Inferior parietal cortex (tissue), 1 donor: Measurements from ENCODE around the gene RANBP17.
"Not testable (repeated sequence)": the region's sequence is repeated elsewhere in the genome, so short reads cannot be mapped to it uniquely, and the experiment has no call there.

ENCODE experiments used
- DNase-seq: peaks from one replicate; pipeline ENCODE4 v3.0.0-alpha.2; 2016; ENCODE audit errors: extremely low spot score

The RANBP17 gene

DNA sequence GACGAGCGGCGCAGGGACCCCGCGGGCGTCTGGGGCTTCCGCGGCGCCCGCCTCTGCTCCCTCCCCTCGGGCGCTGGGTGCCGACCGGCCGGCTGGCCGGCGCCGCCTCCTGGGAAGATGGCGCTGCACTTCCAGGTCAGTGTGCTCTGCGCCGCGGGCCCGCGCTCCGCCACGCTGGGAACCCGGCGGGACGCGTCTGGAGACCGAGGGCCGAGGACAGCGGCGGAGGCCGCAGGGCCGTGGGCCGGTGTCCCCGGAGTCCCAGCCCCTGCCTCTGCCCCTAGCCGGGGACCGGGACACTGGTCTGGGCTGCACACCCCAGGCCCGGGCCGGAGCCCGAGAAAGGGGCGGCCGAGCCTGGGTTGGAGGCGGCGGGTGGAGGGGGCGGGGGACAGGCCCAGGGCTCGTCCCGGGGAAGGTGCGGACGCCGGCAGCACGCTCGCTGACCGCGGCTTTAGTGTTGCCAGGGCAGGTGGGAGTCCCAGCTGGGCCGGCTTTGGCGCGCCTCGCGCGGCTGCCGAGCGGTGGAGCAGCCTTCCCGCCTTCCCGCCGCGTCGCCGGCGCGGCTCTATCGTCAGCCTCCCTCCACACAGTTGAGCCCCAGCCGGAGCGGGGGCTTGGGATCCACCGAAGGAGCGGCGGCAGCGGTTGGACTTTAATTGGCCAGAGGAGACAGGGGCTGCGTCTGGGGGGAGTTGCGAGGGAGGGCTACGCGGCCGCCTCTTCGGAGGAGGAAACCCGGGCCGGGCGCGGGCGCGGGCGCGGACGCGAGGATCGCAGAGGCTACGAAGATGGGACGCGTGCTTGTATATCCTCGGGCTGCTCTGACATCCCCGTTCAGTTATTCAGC lies at the start of gene RANBP17:
Gene RANBP17 (plus strand): TSS at position 102 of the 850 bp plus-strand sequence.
- no peak for DNase-seq

DNA sequence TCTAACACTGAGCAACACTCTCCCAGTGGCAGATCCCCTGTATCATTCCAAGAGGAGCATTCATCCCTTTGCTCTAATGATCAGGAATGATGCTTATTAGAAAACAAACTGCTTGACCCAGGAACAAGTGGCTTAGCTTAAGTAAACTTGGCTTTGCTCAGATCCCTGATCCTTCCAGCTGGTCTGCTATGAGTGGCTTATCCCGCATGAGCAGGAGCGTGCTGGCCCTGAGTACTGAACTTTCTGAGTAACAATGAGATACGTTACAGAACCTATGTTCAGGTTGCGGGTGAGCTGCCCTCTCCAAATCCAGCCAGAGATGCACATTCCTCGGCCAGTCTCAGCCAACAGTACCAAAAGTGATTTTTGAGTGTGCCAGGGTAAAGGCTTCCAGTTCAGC lies 48.6 kb upstream of the RANBP17 start:
- DNase-seq = no peak

DNA sequence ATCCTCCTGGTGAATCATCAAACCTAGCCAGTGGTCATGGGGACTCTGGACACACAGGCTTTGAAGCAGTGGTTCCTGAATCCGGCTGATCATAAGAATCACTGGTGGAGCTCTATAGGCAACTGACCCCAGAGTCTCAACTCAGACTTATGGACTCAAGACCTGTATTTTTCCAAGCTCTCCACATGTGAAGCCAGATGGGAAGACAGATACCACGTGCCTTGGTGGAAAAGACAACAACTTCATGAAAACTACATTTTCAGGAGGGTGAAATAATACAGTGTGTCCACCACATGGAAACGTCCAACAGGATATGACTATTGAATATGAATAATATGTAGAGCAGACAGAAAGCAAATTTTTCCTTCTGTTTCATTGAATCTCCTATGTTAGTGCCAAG lies 44.6 kb upstream of the RANBP17 start:
- DNase-seq = no peak

DNA sequence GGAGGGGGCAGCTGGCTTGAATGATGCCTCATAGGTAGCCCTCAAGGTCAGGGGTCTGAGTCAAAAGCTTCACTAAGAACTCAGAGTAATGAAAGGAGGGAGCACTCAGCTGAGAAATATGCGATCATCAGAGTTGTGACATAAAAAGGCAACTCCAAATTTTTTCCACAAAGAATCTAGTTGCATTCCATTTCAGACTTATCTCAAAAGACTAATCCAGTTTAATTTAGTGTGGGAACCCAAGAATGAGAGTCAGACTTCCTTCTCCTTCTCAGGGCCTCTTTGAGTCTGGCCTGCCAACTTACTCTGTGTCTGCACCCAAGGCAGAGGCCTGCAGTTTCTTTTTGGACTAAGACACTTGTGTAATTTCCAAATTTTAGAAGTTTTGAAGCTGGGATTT lies 43.6 kb upstream of the RANBP17 start:
- no peak for DNase-seq

DNA sequence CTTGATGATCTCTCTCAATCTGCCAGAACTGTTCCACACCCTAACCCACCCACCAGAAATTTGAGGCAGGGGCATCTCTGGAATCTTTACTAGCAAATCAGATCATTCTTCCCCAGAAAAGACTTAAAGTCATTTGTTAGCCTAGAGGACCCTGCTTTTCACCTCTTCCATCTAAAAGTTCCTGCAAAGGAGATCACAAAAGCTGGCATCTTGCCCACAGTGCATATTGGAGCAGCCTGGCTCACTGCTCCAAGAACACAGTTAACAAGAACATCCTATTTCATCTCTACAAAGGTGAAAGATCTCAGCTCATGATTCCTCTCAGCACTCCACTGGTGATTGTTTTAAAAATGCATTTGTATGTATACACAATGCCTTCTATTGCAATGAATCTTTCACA lies 42.0 kb upstream of the RANBP17 start:
- no peak for DNase-seq

DNA sequence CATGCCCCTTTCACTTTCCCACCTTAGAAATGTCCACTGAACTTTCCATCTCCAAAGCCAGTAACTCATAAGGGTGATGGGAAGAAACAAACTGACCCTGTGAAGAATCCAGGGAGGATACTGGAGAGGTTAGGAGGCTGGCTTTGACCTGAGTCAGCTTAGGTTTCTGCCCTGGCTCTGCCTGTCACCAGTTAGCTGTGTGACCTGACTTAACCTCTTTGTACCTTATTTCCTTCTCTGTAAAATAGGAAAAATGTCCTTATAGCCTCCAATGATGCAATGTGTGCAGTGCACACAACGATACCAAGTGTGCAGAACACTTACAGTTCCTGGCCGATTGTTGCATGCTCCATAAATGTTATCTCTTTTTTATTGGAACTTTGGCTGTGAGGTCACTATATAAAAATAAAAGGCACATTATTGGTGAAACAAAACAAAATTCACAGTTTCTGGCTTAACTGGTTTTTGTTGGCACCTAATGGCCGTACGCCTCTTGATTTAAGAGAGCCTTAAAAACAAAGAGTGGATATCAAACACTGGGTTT lies 40.5 kb upstream of the RANBP17 start:
- DNase-seq = no peak

DNA sequence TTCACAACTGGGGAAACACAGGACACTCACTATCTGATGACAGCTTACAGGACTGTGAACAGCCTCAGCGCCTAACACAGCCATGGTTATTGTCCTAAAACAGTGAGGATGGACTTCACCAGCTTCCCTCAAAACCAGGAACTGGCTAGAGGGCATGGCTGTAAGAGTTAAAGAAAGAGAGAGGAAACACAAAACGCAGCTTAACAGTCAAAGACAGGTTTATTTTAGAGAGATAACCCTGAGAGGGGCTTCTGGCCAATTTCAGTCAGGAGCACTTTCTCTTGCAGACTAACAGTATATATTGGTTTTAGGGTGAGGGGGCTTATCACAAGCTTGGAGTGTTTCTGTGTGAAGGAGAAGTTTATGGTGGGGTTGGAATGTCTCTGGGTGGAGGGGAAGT lies 35.7 kb upstream of the RANBP17 start:
- no peak for DNase-seq

DNA sequence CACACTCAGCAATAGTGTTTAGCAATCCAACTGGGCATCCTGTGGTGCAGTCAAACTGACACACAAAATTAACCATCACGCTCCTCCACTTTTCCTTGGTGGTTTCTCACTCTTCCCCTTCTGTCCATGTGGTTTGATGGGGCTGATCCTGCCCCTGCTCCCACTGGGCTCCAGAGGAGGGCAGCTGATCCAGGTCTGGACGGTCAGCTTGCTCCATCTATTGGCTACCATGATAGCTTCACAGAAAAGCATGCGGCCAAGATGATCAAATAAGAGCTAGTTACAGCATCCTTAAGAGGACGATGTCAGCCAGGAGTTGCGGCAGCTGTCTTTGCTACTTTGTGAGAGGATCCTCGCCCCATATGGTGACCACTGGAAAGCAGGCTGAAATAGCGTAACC lies 29.6 kb upstream of the RANBP17 start:
- no peak for DNase-seq

DNA sequence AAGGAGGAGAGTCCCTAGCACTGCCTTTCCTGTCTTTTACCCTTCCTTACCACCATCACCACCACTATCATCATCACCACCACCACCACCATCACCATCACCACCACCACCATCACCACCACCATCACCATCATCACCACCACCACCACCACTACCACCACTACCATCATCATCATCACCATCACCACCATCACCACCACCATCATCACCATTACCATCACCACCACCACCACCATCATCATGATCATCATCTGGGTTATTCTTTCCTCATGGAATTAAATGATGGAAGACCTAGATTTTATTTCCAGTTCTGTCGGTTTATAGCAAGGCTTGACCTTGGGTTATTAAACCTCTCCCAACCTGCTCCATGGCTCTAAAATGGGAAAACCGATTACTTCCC lies 27.8 kb upstream of the RANBP17 start:
- DNase-seq = not testable (repeated sequence)

DNA sequence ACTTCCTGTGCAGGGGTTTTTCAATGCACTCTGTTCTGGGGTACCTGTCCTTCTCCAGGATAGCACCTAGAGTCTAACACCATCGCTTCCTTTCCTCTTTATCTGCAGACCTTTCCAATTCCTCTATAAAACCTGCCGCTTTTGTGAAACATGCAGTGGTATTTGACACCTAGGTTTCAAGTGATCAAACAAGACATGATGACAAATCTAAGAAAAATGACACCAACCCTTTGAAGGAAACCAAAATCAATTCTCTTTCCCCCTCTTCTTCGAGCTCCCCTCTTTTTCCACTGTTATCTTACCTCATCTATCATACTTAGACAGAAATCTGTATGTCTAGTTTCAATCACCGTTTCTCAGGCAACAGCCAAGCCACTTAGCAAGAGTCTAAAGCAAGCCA lies 25.6 kb upstream of the RANBP17 start:
- DNase-seq = no peak

DNA sequence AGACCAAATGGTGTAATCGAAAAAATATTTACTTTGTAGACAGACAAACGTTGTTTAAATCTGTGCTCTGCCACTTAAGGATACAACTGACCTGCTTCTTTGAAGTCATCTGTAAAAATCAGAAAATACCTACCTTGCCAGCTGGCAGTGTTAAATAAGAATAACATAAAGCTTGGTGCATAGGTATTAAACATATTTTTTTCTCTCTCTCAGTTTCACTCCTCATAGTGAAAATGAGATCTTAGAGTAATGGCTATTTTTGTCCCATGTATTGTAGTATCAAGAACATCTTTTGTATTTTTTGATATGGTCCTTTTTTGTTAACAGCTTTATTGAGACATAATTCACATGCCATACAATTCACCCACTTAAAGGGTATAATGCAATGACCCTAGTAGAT lies 17.9 kb upstream of the RANBP17 start:
- no peak for DNase-seq

DNA sequence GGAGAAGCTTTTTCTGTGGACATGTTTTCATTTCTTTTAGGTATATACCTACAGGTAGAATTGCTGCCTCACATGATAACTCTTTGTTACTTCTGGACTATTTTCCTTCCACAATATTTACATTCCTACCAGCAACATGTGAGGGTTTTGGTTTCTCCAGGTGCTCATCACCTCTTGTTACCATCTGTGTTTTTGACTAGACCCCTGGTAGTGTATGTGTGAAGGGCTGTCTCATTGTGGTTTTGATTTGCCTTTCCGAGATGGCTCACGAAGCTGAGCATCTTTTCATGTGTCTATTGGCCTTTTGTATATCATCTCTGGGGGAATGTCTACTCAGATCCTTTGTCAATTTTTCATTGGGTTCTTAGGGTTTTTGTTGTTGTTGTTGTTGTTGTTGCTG lies 17.2 kb upstream of the RANBP17 start:
- DNase-seq = no peak

DNA sequence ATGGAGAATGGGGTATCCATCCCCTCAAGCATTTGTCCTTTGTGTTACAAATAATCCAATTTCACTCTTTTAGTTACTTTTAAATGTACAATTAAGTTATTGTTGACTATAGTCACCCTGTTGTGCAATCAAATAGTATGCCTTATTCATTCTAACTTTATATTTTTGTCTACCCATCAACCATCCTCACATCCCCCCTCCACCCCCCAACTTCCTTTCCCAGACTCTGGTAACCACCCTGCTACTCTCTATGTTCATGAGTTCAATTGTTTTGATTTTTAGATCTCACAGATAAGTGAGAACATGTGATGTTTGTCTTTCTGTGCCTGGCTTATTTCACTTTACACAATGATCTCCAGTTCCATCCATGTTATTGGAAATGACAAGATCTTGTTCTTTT lies 15.4 kb upstream of the RANBP17 start:
- no peak for DNase-seq

DNA sequence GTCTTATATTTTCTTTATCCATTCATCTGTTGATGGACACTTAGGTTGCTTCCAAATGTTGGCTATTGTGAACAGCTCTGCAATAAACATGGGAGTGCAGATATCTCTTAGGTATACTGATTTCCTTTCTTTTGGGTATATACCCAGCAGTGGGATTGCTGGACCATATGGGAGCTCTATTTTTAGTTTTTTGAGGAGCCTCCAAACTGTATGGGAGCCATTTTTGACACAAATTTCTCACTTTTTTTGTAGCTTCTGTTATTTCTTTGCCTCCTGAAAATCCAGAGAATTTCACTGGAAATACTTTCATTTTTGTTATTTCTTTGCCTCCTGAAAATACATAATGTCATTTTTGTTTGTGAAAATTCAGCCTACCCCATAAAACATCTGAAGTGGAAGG lies 15.0 kb upstream of the RANBP17 start:
- DNase-seq = peak; percentile 6

DNA sequence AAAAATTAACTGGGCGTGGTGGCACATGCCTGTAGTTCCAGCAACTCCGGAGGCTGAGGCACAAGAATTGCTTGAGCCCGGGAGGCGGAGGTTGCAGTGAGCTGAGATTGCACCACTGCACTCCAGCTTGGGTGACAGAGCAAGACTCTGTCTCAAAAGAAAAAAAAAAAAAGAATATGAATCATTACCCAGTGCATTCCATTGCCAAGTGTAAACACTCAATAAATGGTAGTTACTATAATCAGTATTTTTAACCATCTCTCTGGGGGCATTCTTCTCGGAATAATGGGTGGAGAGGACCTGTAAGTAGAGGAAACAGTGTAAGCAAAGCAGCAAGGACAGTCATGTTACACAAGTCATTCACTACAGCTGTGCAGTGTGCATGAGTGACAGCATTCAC lies 13.8 kb upstream of the RANBP17 start:
- no peak for DNase-seq

DNA sequence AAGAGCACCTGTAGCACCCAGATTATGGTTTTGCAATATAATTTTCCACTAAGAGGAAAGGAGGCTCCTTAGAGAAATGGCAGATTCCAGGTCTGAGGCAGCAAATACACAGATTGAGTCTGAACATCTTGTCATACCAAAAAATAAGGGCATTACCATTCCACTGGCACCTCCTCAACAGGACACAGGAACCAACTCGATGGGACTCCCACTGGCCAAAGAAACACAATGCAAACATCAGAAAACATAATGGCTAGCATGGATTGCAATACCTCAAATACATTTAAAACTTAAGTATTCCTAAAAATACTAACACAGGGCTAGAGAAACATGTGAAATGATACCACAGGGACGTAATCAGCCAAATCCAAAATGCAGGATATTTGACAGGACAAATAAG lies 12.4 kb upstream of the RANBP17 start:
- no peak for DNase-seq

DNA sequence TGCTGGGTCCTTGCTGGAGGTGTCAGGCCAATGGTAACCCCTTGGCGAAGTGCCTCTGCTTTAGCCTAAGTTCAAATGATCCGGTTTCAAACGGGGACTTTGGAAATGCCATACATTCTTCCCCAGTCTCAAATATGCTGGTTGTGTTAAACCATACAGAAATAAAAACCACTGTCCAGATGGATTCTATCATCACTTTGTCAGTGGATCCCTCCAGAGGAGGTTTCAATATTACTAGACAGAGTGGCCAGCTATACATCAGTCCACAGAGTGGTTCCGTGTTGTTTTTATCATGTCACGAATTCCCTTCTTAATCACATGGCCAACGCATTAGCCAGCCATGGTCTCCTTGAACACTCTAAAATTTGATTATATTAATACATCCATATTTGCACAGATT lies 7.3 kb upstream of the RANBP17 start:
- DNase-seq = no peak

DNA sequence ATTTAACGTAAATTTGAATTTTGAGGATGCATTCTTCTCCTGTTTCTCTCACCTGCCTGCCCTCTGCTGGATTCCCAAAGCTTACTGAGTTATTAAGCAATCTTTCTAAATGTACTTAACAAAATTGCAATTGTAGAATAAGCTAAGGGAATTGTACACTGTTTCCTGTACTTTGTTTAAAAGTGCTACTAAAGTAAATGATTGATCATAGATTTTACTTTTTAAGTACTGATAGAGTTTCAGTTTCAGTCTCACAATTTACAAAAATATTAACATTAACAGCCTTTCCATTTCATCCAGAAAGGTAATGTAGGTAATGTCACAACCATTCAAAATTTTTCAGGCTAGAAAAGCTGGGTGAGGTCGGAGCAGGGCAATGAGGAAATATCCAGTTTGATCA lies 4.8 kb upstream of the RANBP17 start:
- DNase-seq = no peak

DNA sequence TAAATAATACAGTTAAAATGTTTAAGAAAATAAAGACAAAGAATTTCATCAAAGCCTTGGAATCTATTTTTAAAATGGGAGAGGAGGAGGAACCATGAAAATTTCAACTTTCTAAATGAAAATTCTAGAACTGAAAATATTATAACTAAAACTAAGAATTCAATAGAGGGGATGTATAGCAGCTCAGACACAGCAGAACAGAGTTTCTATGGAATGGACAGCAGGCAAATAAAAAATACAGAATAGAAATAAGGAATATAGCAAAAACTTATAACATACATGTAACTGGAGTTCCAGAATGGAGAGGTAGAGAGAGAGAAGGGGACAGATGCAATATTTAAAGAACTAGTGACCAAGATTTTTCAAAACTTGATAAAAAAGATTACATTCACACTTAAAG lies 1.4 kb upstream of the RANBP17 start:
- no peak for DNase-seq

DNA sequence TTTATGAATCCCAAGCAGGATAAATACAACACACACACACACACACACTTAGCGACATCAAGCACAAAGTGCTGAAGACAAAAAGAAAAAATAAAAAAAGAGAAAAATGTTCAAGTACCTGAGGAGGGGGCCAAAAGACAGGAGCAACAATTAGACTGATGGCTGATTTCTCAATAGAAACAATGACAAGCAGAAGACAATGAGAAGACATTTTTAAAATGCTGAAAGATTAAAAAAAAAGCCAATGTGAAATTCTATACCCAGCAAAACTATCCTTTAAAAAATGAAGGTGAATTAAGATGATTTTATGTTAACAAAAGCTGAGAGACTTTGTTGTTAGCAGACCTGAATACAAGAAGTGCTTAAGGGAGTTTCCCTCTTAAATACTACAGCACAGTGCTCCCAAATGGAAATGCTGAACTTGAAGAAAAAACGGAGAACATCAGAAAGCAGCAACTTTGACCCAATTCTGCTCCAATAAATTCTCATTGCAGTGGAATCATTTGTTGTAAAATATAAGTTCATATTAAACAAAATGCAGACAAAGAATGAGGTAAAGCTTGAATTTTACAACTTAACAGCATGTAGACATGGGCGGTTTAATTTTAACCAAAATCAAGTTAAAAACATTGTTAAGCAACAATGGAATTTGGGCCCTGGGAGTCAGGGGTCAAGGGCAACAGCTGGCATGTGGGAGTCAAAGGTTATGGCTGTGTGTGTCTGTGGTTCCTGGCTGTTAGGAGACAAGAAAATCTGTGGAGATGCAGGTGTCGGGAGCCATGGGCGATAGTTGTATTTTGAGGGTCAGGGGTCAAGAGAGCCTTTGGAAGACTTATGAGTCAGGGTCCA lies 776 bp upstream of the RANBP17 start:
- DNase-seq = no peak

DNA sequence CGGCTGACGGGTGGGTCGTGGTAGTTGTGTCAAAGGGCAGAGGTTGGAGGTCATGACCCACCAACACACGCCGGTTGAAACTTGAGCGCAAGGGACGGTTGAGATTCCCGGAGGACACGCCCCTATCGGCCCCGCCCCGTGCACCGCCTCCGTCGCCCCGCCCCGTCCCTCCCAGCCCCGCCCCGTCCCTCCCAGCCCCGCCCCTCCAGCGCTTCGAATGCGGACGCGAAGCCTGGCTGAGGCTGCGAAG lies 226 bp upstream of the RANBP17 start:
- no peak for DNase-seq

DNA sequence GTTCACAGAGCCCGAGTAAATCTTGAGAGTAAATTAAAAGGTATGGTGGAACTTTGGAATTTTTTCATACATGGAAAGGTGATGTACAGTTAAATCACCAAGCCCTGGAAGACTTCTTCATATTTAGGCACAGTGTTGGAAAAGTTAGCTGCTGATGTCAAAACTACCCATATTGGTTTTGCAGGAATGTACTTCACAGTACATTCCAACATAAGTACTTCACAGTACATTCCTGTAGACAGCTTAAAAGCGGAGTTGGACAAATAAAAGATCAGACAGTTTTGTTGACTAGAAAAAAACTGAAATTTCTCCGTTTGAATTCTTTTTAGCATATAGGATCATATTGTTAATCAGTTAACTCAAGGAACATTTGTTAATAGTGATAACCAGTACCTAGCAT lies 1.8 kb downstream of the RANBP17 start:
- DNase-seq = no peak

DNA sequence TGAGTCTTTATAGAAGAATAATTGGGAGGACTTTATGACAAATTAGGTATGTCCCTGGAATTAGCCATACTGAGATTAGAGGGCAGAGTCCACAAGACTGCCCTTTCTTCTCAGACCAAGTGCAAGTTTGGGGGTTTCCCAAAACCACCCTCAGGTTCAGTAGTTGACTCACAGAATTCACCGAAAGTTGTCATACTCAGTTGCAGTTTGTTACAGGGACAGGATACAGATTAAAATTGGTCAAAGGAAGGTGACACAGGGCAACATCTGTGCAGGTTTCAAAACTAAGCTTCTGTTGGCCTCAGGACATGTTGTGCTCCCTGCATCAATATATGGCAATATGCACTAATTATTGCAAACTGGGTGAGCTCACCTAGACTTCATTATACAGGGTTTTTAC lies 3.8 kb downstream of the RANBP17 start:
- DNase-seq = no peak
